Naive thymus-derived CD4-positive, alpha-beta T cell (primary cell): ENCODE results near the gene GMPPA. TPM values are rescaled to one million over a fixed set of nuclear protein-coding genes. Genes with fewer than 3 reads are reported as not detected.

Experiments
- ATAC-seq: fragments of 150-1000 bp; cut with Tn5 transposase; 2 replicates; pipeline ENCODE4 v1.10.0; 2021; ENCODE audit warnings: mild to moderate bottlenecking, moderate library complexity
- CTCF ChIA-PET: fragments of 350-600 bp; sonication (Branson Sonifier 250); formaldehyde crosslinking; loops from one replicate; lab custom pipeline; 2021; ENCODE audit warnings: antibody characterized with exemption; lab: Charles Lee
- POLR2A ChIA-PET: fragments of 350-600 bp; sonication (Branson Sonifier 250); formaldehyde crosslinking; loops from one replicate; lab custom pipeline; 2021; ENCODE audit warnings: antibody characterized with exemption, inconsistent platforms; lab: Charles Lee
- DNase-seq, 9 donors: peaks; one replicate each; pipeline versions ENCODE4 v3.0.0 to v3.0.0-alpha.2; 2020 to 2022; ENCODE audit warnings: mixed read lengths in 1 of 9
- H3K27ac ChIP-seq: one replicate; pipeline ENCODE4 v1.7.0; 2013; ENCODE audit warnings: mild to moderate bottlenecking, low read depth, low read length, moderate library complexity
- H3K27me3 ChIP-seq, 2 donors: one replicate each; pipeline ENCODE4 v1.7.0; 2013; ENCODE audit warnings: low read length in 2 of 2, mild to moderate bottlenecking in 2 of 2, moderate library complexity in 2 of 2; ENCODE audit not compliant: control insufficient read depth in 2 of 2, insufficient read depth in 2 of 2
- H3K36me3 ChIP-seq, 3 experiments: 1 replicate in 2 of 3; 2 replicates in 1 of 3; pipeline ENCODE4 v1.7.0; 2013; ENCODE audit warnings: low read length in 3 of 3, mild to moderate bottlenecking in 3 of 3, moderate library complexity in 1 of 3; ENCODE audit not compliant: insufficient read depth in 3 of 3, control insufficient read depth in 2 of 3
- H3K4me1 ChIP-seq, 2 donors: one replicate each; pipeline ENCODE4 v1.7.0; 2013; ENCODE audit warnings: low read length in 2 of 2, mild to moderate bottlenecking in 2 of 2, moderate library complexity in 1 of 2; ENCODE audit not compliant: control insufficient read depth in 2 of 2, insufficient read depth in 2 of 2
- H3K4me3 ChIP-seq: 2 replicates; pipeline ENCODE4 v1.7.0; 2013; ENCODE audit warnings: mild to moderate bottlenecking, low read length
- H3K9me3 ChIP-seq, 3 experiments: 1 replicate in 2 of 3; 2 replicates in 1 of 3; pipeline ENCODE4 v1.7.0; 2013; ENCODE audit warnings: low read length in 3 of 3; ENCODE audit not compliant: control insufficient read depth in 2 of 3
- H3K27ac Mint-ChIP-seq, 9 donors: one replicate each; pipeline ENCODE4 v1.8.0; 2020 to 2022; ENCODE audit warnings: mixed read lengths in 9 of 9, mild to moderate bottlenecking in 8 of 9, moderate library complexity in 5 of 9, inconsistent platforms in 2 of 9
- H3K27me3 Mint-ChIP-seq, 5 donors: one replicate each; pipeline ENCODE4 v1.8.0; 2021 to 2022; ENCODE audit warnings: mixed read lengths in 5 of 5, mild to moderate bottlenecking in 1 of 5
- H3K36me3 Mint-ChIP-seq, 5 donors: one replicate each; pipeline ENCODE4 v1.8.0; 2020 to 2022; ENCODE audit warnings: mixed read lengths in 5 of 5, mild to moderate bottlenecking in 3 of 5, inconsistent platforms in 1 of 5
- H3K4me1 Mint-ChIP-seq, 7 donors: one replicate each; pipeline ENCODE4 v1.8.0; 2020 to 2022; ENCODE audit warnings: mixed read lengths in 7 of 7, mild to moderate bottlenecking in 3 of 7, inconsistent platforms in 1 of 7
- H3K4me3 Mint-ChIP-seq, 10 donors: one replicate each; pipeline ENCODE4 v1.8.0; 2020 to 2022; ENCODE audit warnings: mild to moderate bottlenecking in 10 of 10, mixed read lengths in 10 of 10, moderate library complexity in 6 of 10, inconsistent platforms in 2 of 10
- H3K9me3 Mint-ChIP-seq, 11 donors: one replicate each; pipeline ENCODE4 v1.8.0; 2020 to 2022; ENCODE audit warnings: mixed read lengths in 11 of 11, mild to moderate bottlenecking in 4 of 11, inconsistent platforms in 1 of 11, moderate library complexity in 1 of 11
- intact Hi-C, 2 donors: fragments of 100-400 bp; cut with micrococcal nuclease; formaldehyde crosslinking; loops; one replicate each; pipeline ENCODE4 v1.15.1; 2023
- polyA plus RNA-seq, 2 donors: library from polyadenylated mRNA; unstranded; fragments of 300-500 nt; fragmentation: Illumina TruSeq; gene quantifications; one replicate each; pipeline ENCODE4 v1.2.3, GENCODE V29; 2021
- total RNA-seq, 6 experiments: library from RNA in 5 of 6; stranded (reverse) in 5 of 6; gene quantifications; 1 replicate in 5 of 6; 2 replicates in 1 of 6; pipeline ENCODE4 v1.2.3 and lab custom pipeline; 2021 to 2026

The GMPPA gene
- total and polyA plus RNA-seq, 7 experiments from 2014 or later = 11.8 to 58.3 (median 28.1) TPM

DNA sequence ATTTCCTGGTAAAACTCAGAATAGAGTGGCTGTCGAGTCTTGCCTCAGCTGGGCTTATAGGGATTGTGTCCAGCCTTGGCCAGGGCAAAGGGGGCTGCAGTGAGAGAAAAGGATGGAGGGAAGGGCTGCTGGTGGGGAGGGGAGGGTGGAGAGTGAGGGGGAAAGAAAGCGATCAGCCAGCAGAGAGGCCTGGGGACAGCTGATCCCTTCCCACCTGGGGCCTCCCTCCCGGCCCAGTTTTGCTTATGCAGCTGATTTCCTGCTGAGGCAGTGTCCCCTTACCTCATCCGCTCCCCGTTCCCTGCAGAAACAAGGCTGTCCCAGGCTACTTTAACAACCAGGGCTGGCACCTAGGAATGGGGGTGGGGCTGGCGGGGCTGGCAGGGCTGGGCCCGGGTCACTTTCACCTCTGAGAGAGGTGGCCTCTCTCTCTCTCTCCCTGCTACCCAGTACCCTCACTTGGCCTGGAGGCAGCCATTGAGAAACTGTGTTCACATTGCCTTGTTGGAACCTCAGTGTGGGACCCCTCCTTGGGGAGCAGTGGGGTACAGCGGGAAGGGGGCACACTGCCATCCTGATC lies 12.2 kb upstream of the GMPPA start:
- Mint-ChIP-seq H3K27me3 (peaks cover 19 to 48% (median 28%) of the 10 kb centered on the region in 5 donors), H3K4me1 (peaks cover 0 to 6% (median 0%) of the 10 kb centered on the region in 7 donors), H3K9me3 (no peaks in the 10 kb centered on the region), H3K36me3 (no peaks in the 10 kb centered on the region), H3K27ac (no peak overlapping the region), H3K4me3 (no peak overlapping the region)
- Histone ChIP-seq H3K36me3 (no peaks in the 10 kb centered on the region), H3K4me1 (no peaks in the 10 kb centered on the region), H3K9me3 (no peaks in the 10 kb centered on the region), H3K27ac (no peak overlapping the region), H3K27me3 (no peaks in the 10 kb centered on the region), H3K4me3 (no peak overlapping the region)
- intact Hi-C loops = no loop called here
- POLR2A ChIA-PET = interaction anchor here (1.3 kb wide), 1 partner anchor 12 kb away, joined by 3 read pairs; the partner anchor contains the start of gene GMPPA
- no peak for ATAC-seq
- DNase-seq = no peak
- CTCF ChIA-PET = no interaction called here

- Histone ChIP-seq H3K4me1 (no peaks in the 10 kb centered on the region), H3K36me3 (no peaks in the 10 kb centered on the region), H3K27me3 (no peaks in the 10 kb centered on the region), H3K27ac (no peak overlapping the region), H3K9me3 (no peaks in the 10 kb centered on the region), H3K4me3 (no peak overlapping the region)
- intact Hi-C loops = no loop called here
- Mint-ChIP-seq H3K4me1 (peaks cover 0 to 6% (median 2%) of the 10 kb centered on the region in 7 donors), H3K9me3 (no peaks in the 10 kb centered on the region), H3K27me3 (peaks cover 20 to 50% (median 26%) of the 10 kb centered on the region in 5 donors), H3K36me3 (no peaks in the 10 kb centered on the region), H3K27ac (no peak overlapping the region), H3K4me3 (no peak overlapping the region)
- POLR2A ChIA-PET = no interaction called here
- ATAC-seq (no peak), DNase-seq (no peak)
- CTCF ChIA-PET = no interaction called here
These were observed 10.4 kb upstream of the GMPPA start for GRCh38 chr2:219488149-219488843.

- H3K36me3 Mint-ChIP-seq = no peaks in the 10 kb centered on the region
- no peaks in the 10 kb centered on the region for H3K9me3 ChIP-seq
- H3K4me3 ChIP-seq = no peak overlapping the region
- no peak for DNase-seq
- ChIA-PET CTCF (no interaction called here), POLR2A (no interaction called here)
- H3K27me3 ChIP-seq = no peaks in the 10 kb centered on the region
- peaks cover 0 to 6% (median 2%) of the 10 kb centered on the region in 7 donors for H3K4me1 Mint-ChIP-seq
- H3K27ac Mint-ChIP-seq = no peak overlapping the region
- H3K4me1 ChIP-seq = no peaks in the 10 kb centered on the region
- ATAC-seq = no peak
- H3K27me3 Mint-ChIP-seq = peaks cover 26 to 54% (median 31%) of the 10 kb centered on the region in 5 donors
- H3K9me3 Mint-ChIP-seq = no peaks in the 10 kb centered on the region
- H3K36me3 ChIP-seq = no peaks in the 10 kb centered on the region
- intact Hi-C loops = no loop called here
- H3K27ac ChIP-seq = no peak overlapping the region
- H3K4me3 Mint-ChIP-seq = no peak overlapping the region
These were observed 9.9 kb upstream of the GMPPA start for GRCh38 chr2:219488844-219489194.

- Mint-ChIP-seq H3K36me3 (no peaks in the 10 kb centered on the region), H3K9me3 (no peaks in the 10 kb centered on the region), H3K4me3 (no peak overlapping the region), H3K27me3 (peaks cover 30 to 53% (median 36%) of the 10 kb centered on the region in 5 donors), H3K27ac (no peak overlapping the region), H3K4me1 (peaks cover 0 to 5% (median 0%) of the 10 kb centered on the region in 7 donors)
- H3K36me3 ChIP-seq = no peaks in the 10 kb centered on the region
- H3K4me1 ChIP-seq = no peaks in the 10 kb centered on the region
- no peaks in the 10 kb centered on the region for H3K9me3 ChIP-seq
- no peaks in the 10 kb centered on the region for H3K27me3 ChIP-seq
- POLR2A ChIA-PET = no interaction called here
- no peak overlapping the region for H3K4me3 ChIP-seq
- DNase-seq (no peak), ATAC-seq (no peak)
- intact Hi-C loops = no loop called here
- CTCF ChIA-PET = no interaction called here
- H3K27ac ChIP-seq = no peak overlapping the region
These were observed 9.4 kb upstream of the GMPPA start for GRCh38 chr2:219489315-219489714.

DNA sequence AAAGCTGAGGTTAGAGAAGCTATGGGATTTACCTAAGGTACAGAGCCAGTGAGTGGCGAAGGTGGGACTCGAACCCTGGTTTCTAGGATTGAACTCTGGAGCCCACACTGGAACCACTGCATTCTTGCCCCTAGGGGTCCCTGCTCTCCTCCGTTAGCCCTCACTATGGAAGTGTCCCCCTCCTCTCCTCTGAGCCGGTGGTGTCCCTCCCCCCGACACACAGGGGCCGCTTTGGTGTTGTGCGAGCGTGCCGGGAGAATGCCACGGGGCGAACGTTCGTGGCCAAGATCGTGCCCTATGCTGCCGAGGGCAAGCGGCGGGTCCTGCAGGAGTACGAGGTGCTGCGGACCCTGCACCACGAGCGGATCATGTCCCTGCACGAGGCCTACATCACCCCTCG lies 8.5 kb upstream of the GMPPA start:
- no peak overlapping the region for H3K4me3 Mint-ChIP-seq
- no peak overlapping the region for H3K27ac Mint-ChIP-seq
- no peaks in the 10 kb centered on the region for H3K36me3 Mint-ChIP-seq
- H3K4me3 ChIP-seq = no peak overlapping the region
- intact Hi-C loops = loop anchor here (10.0 kb wide), 2 partner anchors 595 to 1215 kb away; partner anchors contain the start of genes AAMP (in 1 of the 2) and PNKD (in 1 of the 2)
- POLR2A ChIA-PET = no interaction called here
- peaks cover 0 to 5% (median 0%) of the 10 kb centered on the region in 7 donors for H3K4me1 Mint-ChIP-seq
- peaks cover 39 to 56% (median 44%) of the 10 kb centered on the region in 5 donors for H3K27me3 Mint-ChIP-seq
- ATAC-seq = no peak
- no peaks in the 10 kb centered on the region for H3K27me3 ChIP-seq
- no peak for DNase-seq
- no peaks in the 10 kb centered on the region for H3K4me1 ChIP-seq
- H3K36me3 ChIP-seq = no peaks in the 10 kb centered on the region
- H3K9me3 Mint-ChIP-seq = no peaks in the 10 kb centered on the region
- no peak overlapping the region for H3K27ac ChIP-seq
- CTCF ChIA-PET = no interaction called here
- no peaks in the 10 kb centered on the region for H3K9me3 ChIP-seq

DNA sequence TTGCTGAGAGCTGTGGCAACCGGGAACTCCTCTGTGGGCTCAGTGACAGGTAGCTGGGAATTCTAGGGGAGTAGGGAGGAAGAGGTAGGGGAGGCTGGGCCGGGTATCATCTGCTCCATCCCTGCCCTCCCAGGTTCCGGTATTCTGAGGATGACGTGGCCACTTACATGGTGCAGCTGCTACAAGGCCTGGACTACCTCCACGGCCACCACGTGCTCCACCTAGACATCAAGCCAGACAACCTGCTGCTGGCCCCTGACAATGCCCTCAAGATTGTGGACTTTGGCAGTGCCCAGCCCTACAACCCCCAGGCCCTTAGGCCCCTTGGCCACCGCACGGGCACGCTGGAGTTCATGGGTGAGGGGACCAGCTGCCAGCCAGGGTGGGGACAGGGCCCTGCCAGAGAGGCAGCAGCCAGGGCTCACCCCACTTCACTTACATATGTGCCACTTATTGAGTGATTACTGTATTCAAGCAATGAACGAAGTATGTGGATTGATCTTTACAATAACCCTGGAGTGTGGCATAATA lies 8.0 kb upstream of the GMPPA start:
- DNase-seq = no peak
- Histone ChIP-seq H3K27me3 (no peaks in the 10 kb centered on the region), H3K9me3 (no peaks in the 10 kb centered on the region), H3K4me3 (no peak overlapping the region), H3K27ac (no peak overlapping the region), H3K36me3 (no peaks in the 10 kb centered on the region), H3K4me1 (no peaks in the 10 kb centered on the region)
- no peaks in the 10 kb centered on the region for H3K9me3 Mint-ChIP-seq
- no peak overlapping the region for H3K27ac Mint-ChIP-seq
- peaks cover 0 to 4% (median 0%) of the 10 kb centered on the region in 7 donors for H3K4me1 Mint-ChIP-seq
- ATAC-seq = no peak
- no peaks in the 10 kb centered on the region for H3K36me3 Mint-ChIP-seq
- intact Hi-C loops = loop anchor here (10.0 kb wide), 2 partner anchors 596 to 1216 kb away; partner anchors contain the start of genes AAMP (in 1 of the 2) and PNKD (in 1 of the 2)
- CTCF ChIA-PET = no interaction called here
- POLR2A ChIA-PET = no interaction called here
- H3K4me3 Mint-ChIP-seq = no peak overlapping the region
- peaks cover 39 to 54% (median 45%) of the 10 kb centered on the region in 5 donors for H3K27me3 Mint-ChIP-seq
